Activated effector memory CD4-positive, alpha-beta T cell treated with anti-CD3 and anti-CD28 coated beads, Interleukin-2, amount 50 U/mL, for 16 hours (primary cell): ENCODE data around the gene ANKRD53.

ENCODE experiments used
- DNase-seq: peaks from one replicate; pipeline ENCODE4 v3.0.0-alpha.2; 2020

The ANKRD53 gene

DNA sequence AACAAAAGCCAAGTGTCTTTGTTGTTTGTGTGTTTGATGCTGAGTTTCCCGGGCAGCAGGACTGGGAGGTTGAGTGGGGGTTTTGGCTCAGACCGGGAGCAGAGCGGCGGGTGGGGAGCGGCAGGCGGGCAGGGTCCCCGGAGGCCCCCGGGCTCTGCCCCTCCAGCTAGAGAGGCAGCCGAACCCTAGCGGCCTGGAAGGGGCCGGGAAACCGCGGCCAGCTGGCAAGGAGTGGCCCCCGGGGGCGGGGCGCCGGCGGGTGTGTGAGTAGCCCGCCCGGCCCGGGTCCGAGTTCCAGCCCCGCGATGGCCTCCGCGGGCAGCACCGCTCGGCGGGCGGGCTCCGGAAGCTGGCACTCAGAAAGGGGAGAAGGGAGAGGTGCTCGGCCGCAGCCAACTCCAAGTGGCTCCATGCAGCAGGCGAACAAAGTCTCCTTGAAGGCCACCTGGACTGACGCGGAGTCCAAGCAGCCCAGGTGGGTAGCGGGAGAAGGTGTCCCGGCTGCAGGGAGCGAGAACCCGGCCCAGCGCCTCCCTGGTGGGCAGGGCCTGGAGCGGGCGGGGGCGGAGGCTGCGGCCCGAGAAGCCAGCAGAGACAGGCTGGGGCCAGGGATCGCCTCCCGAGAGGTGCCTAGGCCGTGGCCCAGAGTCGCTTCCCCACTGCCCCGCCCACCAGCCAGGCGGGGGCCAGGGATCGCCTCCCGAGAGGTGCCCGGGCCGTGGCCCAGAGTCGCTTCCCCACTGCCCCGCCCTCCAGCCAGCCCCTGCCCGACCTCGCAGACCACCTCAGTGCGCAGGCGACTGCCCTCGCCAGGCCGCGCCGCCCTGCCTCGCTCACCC is at the start of gene ANKRD53:
ANKRD53 (plus strand) TSS at position 290 of the 839 bp plus-strand sequence; CDS start at position 306, 16 bp downstream.
- DNase-seq: no peak

GRCh38 chr2:70930371-70931329 is 47.8 kb upstream of the ANKRD53 start:
- DNase-seq: peak; percentile 24

DNA sequence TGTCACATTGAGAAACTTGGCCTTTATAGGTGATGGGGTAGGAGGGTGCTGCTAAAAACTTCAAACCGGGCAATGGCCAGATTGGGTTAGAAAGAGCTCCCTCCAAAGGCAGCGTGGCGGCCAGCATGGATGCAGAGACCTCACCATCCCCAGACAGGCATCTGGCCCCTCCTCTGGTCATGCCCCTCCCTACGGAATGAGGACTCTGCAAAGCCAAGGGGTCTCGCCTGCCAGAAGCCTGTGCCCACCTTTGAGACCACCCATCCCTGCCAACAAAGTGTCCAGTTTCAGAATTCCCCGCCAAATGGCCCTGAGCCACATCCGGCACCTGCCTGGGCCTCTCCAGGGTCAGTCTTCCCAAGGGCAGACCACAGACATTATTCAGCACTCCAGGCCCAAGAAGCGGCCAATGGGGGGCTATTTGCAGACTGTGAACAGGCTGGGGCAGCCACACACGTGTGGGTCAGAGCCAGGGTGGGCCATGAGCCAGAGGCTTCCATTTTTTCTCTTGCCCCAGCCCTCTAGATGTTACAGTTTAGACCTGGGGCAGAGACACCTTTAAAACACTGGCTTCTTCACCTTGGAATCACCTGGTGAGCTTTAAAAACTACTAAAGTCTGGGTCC is 46.9 kb upstream of the ANKRD53 start:
- DNase-seq: no peak

DNA sequence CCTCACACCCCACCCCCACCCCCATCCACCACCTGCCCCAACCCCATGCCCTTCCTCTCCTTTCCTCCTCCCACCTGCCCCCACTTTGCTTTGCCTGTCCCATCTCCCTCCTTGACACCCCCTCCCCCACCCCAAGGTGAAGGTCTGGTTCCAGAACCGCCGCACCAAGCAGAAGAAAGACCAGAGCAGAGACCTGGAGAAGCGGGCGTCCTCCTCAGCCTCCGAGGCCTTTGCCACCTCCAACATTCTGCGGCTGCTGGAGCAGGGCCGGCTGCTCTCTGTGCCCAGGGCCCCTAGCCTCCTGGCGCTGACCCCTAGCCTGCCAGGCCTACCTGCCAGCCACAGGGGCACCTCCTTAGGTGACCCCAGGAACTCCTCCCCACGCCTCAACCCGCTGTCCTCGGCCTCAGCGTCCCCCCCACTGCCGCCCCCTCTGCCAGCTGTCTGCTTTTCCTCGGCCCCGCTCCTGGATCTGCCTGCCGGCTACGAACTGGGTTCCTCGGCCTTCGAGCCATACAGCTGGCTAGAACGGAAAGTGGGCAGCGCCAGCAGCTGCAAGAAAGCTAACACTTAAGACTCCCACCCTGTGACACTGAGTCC is 45.7 kb upstream of the ANKRD53 start:
- no peak for DNase-seq

DNA sequence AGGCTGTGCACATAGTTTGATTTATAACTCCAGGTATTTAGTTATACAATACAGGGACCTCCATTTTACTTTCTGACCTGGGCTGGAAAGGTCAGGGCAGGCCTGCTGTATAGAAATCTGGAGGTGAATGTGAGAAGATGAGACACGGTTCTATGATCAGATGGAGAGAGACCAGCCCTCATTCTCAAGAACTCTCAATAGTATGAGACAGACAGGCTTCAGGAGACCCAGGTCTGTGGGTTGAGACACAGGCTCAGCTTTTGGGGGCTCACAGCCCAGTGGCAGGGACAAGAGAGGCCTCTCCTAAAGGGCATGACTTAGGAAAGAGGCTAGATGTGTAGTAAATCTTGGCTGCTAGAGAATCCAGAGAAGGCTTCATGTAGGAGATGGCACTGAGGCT is 43.4 kb upstream of the ANKRD53 start:
- DNase-seq: peak; percentile 5

DNA sequence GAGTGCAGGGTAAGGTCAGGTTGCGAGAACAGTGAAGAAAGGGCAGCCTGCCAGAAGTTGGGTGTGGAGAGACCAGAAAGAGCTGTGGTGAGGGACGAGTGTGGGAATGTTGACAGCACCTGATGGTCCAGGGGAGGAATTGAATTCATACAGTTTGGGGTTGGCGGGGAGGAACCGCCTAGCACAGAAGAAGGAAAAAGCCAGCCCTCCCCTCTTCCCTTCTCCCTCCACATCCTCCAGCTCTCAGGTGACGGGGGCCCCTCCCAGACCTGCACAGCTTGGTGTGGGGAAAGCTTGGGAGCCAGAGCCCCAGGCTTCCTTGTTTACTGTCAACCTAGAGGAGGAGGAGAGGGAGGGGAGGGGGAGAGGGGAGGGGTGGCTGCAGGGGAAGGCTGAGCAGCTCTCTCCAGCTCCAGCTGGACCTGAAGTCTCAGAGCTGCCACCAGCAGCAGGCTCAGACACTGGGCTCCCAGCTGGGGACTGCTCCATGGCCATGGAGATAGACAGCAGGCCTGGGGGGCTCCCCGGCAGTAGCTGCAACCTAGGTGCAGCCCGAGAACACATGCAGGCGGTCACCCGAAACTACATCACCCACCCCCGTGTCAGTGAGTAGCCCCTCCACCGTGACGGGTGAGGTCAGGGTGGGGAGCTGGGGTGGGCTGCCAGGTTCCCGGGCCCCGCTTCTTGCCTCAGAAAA is 42.8 kb upstream of the ANKRD53 start, which contains the start of gene ATP6V1B1:
ATP6V1B1 (plus strand) TSS at position 433 of the 697 bp plus-strand sequence; CDS start at position 488, 55 bp downstream.
- peak; percentile 48 for DNase-seq

- peak; percentile 48 for DNase-seq
Measured at GRCh38 chr2:70936165-70936978, 42.1 kb upstream of the ANKRD53 start.

- peak; percentile 38 for DNase-seq
Measured at GRCh38 chr2:70936979-70937811, 41.2 kb upstream of the ANKRD53 start.

GRCh38 chr2:70937866-70938585 is 40.4 kb upstream of the ANKRD53 start:
- DNase-seq: peak; percentile 57

GRCh38 chr2:70938586-70938950 is 39.9 kb upstream of the ANKRD53 start:
- DNase-seq: peak; percentile 22

DNA sequence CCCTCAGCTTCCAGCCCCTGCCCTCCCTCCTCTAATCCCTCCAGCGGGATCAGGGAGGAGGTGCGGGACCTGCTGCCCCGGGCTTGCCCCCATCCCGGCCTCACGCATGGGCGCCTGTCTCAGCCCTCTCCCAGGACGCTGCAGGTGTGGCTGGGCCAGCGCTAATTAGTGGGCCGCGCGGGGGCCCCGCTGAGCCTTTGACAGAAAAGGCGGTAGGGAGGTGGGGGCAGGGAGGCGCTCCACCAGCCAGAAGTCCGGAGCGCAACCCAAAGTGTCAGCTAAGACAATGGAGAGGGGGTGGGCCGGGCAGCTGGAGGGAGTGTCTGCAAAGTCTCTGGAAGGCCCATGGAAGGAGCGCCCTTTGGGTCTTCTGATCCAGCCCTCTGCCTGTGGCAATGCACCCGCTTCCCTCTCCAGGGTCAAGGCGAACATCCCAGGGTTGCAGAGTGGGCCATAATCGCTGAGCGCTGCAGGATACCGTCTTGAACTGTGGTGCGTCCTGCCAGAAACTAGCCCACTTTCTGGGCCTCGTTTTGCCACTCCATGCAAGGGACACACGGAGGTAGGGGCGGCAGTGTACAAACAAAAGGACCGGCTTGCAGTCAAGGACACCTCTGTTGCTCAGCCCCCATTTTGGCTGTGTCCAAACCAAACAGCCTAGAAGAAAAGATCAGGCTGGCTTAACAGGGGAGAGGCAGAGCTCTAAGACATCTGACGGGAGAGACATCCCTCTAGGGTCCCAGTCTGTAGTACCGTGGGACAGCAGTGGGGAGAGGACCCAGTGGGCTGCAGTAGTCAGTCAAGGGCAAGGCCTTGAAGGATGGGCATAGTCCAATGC is 39.2 kb upstream of the ANKRD53 start:
- peak; percentile 48 for DNase-seq

GRCh38 chr2:70939839-70940580 is 38.4 kb upstream of the ANKRD53 start:
- DNase-seq: peak; percentile 59

DNA sequence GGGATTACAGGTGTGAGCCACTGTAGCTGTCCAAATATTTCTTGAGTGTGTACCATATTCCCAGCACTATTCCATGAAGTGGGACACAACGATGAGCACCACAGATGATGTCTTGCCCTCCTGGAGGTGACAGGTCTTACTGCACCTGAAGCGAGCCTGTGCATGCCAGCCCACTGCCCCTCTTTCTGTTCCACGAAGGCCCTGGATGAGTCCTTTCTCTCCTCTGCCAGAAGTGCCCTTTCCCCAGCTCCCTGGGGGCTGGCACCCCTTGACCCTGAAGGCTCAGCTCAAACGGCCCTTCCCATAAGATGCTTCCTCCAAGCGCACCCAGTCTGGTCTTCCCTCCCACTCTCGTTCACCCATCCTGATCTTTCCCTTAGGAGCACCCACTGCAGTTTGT is 37.2 kb upstream of the ANKRD53 start:
- DNase-seq: peak; percentile 57

DNA sequence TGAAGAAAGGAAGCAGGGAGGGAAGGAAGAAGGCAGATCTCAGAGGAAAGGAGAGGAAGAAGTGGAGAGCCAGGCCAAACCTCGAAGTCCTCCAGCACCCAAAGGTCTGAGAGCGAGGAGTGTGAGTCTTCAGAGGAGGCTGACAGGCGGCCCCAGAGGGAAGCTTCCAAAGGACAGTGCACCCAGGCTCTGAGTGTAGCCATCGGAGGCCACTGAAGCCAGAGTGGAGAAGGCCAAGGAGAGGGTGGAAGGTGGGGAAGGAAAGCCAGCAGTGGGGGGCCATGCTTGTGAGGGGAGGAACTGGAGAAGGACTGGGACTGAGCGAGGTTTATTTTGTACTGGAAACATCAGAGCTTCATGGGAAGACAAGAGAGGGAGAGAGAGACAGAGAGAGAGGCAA is 36.7 kb upstream of the ANKRD53 start:
- DNase-seq: peak; percentile 38

DNA sequence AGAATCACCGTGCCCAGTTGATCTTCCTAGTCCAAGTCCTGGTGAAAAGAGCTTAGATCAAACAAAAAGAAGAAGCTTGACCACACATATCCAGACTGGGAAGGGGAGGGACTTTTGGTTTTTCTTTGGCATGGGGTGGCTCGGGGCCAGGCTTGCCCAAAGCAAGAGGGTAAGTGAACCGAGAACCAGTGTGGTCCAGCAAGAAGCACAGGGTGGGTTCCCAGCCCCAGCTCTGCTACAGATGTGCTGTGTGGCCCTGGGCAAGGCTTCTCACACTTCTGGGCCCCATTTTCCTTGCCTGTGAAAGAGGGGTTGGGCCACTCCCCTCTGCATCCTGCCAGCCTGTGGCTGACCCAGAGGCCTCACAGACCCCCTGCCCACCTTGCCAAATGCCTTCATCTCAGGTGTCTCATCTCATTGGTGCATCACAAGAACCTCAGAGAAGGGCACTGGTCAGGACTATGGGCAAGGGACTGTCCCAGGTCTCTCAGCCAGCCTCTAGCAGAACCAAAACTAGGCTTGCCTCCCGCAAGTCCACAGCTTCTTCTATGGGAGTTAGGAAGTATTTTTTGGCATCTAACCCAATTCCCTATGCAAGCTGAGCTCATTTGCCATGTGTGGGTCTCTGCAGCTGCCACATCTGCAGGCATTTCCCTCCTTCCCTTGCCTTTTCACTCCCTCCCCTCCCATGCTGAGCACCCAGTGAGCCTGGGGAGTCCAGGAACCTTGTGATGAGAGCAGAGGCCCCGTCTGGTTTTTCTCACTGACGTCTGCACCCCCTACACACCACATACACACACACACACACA is 35.8 kb upstream of the ANKRD53 start:
- DNase-seq: peak; percentile 28

DNA sequence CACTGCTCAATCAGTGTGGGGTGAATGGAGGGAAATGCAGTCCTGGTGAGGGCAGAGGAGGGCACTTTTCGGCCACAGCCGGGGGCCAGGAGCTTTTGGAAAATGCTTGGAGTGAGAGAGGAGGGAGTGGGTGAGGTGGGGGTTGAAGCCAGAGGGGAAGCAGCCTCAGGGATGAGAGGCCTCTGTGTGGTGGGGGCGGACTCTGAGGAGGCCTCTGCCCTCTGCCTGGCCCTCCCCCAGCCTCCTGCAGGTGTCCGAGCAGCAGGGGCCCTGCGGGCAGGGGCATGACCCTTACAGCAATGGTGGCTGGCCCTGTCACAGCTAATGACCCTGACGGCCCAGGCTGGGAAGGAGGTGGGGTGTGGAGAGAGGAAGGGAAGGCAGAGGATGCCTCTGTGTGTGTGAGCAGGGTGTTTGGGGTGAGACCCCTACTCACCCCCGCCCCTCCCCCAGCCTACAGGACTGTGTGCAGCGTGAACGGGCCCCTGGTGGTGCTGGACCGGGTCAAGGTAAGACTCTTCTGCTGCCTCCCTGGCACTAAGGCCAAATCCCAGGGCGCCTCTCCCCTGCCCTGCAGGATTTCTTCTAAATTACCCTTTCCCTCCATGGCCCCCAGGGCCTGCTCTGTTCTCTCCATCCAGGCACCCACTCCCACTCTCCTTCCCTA is 35.1 kb upstream of the ANKRD53 start:
- peak; percentile 48 for DNase-seq
